Kidney epithelial cell (primary cell): ENCODE data around the gene RNF180. TPM values are rescaled to one million over a fixed set of nuclear protein-coding genes. Genes with fewer than 3 reads are reported as not detected.
"Not testable (repeated sequence)": the region's sequence is repeated elsewhere in the genome, so short reads cannot be mapped to it uniquely, and the experiment has no call there.

Source experiments
- DNase-seq: peaks from one replicate; pipeline ENCODE4 v3.0.0-alpha.2; 2010; ENCODE audit warnings: low read depth
- H3K27me3 ChIP-seq: 2 replicates; pipeline ENCODE4 v1.6.0; 2011; ENCODE audit warnings: low read length; ENCODE audit not compliant: control insufficient read depth, insufficient read depth
- H3K36me3 ChIP-seq: 2 replicates; pipeline ENCODE4 v1.5.1; 2011; ENCODE audit warnings: low read length; ENCODE audit not compliant: control insufficient read depth, insufficient read depth
- H3K4me3 ChIP-seq: 2 replicates; pipeline ENCODE4 v1.5.1; 2011; ENCODE audit warnings: low read depth, mild to moderate bottlenecking, control low read depth, low read length
- CTCF ChIP-seq: IDR thresholded peaks from 2 replicates; pipeline ENCODE4 v1.5.1; 2011; ENCODE audit warnings: mild to moderate bottlenecking, moderate library complexity, low read length, control low read depth, inconsistent platforms; ENCODE audit not compliant: insufficient read depth, poor library complexity, severe bottlenecking
- total RNA-seq: library from RNA; depleted of rRNA; stranded (reverse); fragments of >200 nt; gene quantifications from 2 replicates; pipeline ENCODE4 v1.2.3, GENCODE V29; 2015

Gene RNF180
- total RNA-seq, 1 donor from 2014 or later = 16.3 TPM

- DNase-seq = no peak
- H3K27me3 ChIP-seq = no peaks in the 10 kb centered on the region
- no peak overlapping the region for H3K4me3 ChIP-seq
- TF ChIP-seq CTCF = no peak
- H3K36me3 ChIP-seq = no peaks in the 10 kb centered on the region
Observed at GRCh38 chr5:64213531-64213930, 47.9 kb downstream of the RNF180 start.

- H3K4me3 ChIP-seq = no peak overlapping the region
- no peak for TF ChIP-seq CTCF
- no peaks in the 10 kb centered on the region for H3K27me3 ChIP-seq
- no peaks in the 10 kb centered on the region for H3K36me3 ChIP-seq
- no peak for DNase-seq
Observed at GRCh38 chr5:64214132-64214531, 48.5 kb downstream of the RNF180 start.

GRCh38 chr5:64221911-64222310 is 56.3 kb downstream of the RNF180 start:
- Histone ChIP-seq H3K27me3 (no peaks in the 10 kb centered on the region), H3K4me3 (no peak overlapping the region), H3K36me3 (no peaks in the 10 kb centered on the region)
- no peak for TF ChIP-seq CTCF
- no peak for DNase-seq

- not testable (repeated sequence) for H3K36me3 ChIP-seq, H3K27me3 ChIP-seq, DNase-seq, H3K4me3 ChIP-seq
Observed at GRCh38 chr5:64225286-64225981, 59.8 kb downstream of the RNF180 start.

- H3K4me3 ChIP-seq, DNase-seq, H3K27me3 ChIP-seq, H3K36me3 ChIP-seq: not testable (repeated sequence)
Observed at GRCh38 chr5:64227131-64227537, 61.5 kb downstream of the RNF180 start.

GRCh38 chr5:64229163-64229774 is 63.6 kb downstream of the RNF180 start:
- H3K4me3 ChIP-seq = no peak overlapping the region
- no peaks in the 10 kb centered on the region for H3K27me3 ChIP-seq
- TF ChIP-seq CTCF = peak; percentile 46
- no peaks in the 10 kb centered on the region for H3K36me3 ChIP-seq
- DNase-seq = peak; percentile 5

- DNase-seq = no peak
- H3K36me3 ChIP-seq = no peaks in the 10 kb centered on the region
- no peaks in the 10 kb centered on the region for H3K27me3 ChIP-seq
- H3K4me3 ChIP-seq = no peak overlapping the region
- no peak for TF ChIP-seq CTCF
Observed at GRCh38 chr5:64260756-64261155, 95.1 kb downstream of the RNF180 start.
